ENCODE results near the gene BCL2L12. TPM values are rescaled to one million over a fixed set of nuclear protein-coding genes. Genes with fewer than 3 reads are reported as not detected.

The BCL2L12 gene
- total RNA-seq, 1 donor from 2014 or later: 7.5 TPM

DNA sequence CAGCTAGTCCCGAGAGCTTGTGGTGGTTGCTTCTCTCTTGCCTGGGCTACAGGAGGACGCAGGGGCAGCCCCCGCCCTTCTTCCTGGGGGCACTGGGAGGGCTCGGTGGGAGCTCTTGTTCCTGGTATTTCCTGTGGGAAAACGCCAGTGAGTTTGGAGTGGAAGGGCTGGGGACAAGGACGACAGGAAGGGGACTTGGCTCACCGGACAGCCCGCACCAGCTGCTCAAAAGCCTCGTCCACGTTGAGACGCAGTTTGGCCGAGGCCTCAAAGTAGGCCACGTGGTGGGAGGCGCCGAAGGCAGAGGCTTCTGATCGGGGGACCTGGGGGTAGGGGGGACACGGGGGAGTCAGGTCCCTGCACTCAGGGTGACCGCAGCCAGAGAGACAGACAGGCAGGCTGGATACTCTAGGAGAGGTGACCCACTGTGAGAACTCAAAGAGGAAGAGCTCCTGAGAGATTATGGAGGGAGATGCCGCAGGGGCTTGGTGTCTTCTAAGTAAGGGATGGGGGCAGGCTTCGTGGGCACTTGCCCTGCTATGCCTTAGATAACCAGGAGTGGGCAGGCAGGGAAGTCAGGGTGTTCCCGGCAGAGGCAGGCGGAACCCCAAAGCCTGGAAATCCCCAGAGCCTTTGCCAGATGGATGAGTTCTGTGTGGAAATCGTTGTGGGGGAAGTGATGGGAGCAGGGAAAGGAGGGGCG is 30.1 kb upstream of the BCL2L12 start:
- Mint-ChIP-seq H3K4me1 (ENCODE audit: low read depth, unreplicated experiment) (peaks cover 23% of the 10 kb centered on the region), H3K36me3 (ENCODE audit: unreplicated experiment) (no peaks in the 10 kb centered on the region), H3K9me3 (ENCODE audit: unreplicated experiment) (peaks cover 4% of the 10 kb centered on the region), H3K27ac (ENCODE audit: unreplicated experiment) (peak overlapping the region; percentile 33), H3K4me3 (ENCODE audit: unreplicated experiment) (no peak overlapping the region), H3K27me3 (ENCODE audit: unreplicated experiment) (peaks cover 10% of the 10 kb centered on the region)
- TF ChIP-seq, protein P1, sequence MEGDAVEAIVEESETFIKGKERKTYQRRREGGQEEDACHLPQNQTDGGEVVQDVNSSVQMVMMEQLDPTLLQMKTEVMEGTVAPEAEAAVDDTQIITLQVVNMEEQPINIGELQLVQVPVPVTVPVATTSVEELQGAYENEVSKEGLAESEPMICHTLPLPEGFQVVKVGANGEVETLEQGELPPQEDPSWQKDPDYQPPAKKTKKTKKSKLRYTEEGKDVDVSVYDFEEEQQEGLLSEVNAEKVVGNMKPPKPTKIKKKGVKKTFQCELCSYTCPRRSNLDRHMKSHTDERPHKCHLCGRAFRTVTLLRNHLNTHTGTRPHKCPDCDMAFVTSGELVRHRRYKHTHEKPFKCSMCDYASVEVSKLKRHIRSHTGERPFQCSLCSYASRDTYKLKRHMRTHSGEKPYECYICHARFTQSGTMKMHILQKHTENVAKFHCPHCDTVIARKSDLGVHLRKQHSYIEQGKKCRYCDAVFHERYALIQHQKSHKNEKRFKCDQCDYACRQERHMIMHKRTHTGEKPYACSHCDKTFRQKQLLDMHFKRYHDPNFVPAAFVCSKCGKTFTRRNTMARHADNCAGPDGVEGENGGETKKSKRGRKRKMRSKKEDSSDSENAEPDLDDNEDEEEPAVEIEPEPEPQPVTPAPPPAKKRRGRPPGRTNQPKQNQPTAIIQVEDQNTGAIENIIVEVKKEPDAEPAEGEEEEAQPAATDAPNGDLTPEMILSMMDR (IDR thresholded peaks at IDR 0.05; ENCODE audit: partially characterized antibody, unreplicated experiment): no peak
- no peak for DNase-seq

DNA sequence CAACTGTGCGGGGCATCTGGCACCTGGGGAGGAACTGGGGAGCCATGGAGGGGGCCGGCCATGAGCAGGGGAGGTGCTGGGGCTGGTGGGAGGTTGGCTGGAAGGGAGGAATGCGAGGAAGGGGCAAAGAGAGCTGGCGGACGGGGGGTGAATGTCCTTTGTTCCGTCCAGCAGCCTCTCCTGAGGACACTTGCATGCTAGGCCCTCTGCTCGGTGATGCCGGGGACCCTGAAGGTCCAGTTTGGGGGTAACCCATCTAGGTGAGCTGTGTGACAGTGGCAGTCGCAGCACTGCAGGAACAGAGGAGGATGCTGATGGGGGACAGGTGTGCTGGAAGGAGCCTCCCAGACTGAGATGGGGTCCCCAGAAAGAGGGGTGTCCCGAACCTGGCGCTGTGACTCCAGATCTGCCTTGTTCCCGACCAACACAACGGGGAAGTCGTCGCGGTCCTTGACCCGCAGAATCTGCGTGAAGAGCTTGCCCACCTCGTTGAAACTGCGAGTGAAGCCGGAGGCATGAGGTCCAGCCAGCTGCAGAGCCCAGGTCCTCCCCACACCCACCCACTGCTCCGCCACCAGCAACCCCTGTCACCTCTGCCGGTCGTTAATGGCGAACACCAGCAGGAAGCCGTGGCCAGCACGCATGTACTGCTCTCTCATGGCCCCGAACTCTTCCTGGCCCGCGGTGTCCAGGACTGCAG is 29.4 kb upstream of the BCL2L12 start:
- peaks cover 27% of the 10 kb centered on the region for H3K4me1 Mint-ChIP-seq (ENCODE audit: low read depth, unreplicated experiment)
- no peaks in the 10 kb centered on the region for H3K36me3 Mint-ChIP-seq (ENCODE audit: unreplicated experiment)
- H3K4me3 Mint-ChIP-seq (ENCODE audit: unreplicated experiment): no peak overlapping the region
- peaks cover 4% of the 10 kb centered on the region for H3K9me3 Mint-ChIP-seq (ENCODE audit: unreplicated experiment)
- TF ChIP-seq, protein P1 (IDR thresholded peaks at IDR 0.05; ENCODE audit: partially characterized antibody, unreplicated experiment): no peak
- H3K27me3 Mint-ChIP-seq (ENCODE audit: unreplicated experiment): peaks cover 10% of the 10 kb centered on the region
- peak overlapping the region; percentile 33 for H3K27ac Mint-ChIP-seq (ENCODE audit: unreplicated experiment)
- no peak for DNase-seq

DNA sequence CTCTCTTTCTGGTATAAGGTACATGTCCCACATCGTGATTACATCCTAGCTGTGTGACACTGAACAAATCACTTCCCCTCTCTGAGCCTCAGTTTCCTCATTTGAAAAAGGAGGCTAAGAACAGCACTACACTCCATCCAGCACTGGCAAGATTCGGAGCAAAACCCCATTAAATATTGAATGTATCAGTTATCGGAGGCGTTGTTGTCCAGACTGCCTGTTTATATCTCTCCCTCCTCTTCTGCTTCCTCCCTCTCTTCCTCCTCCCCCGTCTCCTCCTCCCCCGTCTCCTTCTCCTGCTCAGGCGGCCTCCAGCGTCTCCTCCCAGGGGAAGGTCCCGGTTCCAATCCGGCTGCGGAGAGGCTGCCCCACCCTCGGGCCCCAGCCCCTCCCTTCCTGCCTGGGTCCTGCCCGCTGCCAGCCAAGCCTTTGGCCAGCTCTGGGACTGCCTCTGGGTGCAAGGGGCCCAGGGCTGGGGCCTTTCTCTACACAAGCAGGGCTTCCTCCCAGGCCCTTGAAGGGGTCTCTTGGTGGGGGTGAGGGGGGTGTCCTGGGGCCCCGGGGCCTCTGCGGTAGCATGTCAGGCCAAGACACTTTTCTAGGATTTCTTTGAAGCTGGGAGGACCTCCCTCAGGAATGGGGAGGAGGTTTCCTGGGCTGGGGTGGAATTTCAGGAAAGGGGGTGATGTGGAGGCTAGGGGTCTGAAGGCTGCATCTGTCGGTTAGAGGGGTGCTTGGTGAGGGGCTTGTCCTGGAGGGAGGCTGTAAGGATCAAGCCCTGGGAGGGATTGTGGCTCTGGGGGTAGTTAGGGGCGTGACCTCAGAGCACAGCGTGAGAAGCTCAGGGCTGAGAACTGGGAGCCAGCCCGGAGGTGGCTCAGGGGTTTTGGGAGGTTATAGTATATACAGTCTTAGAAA is 27.7 kb upstream of the BCL2L12 start:
- no peaks in the 10 kb centered on the region for H3K36me3 Mint-ChIP-seq (ENCODE audit: unreplicated experiment)
- H3K4me1 Mint-ChIP-seq (ENCODE audit: low read depth, unreplicated experiment): peaks cover 35% of the 10 kb centered on the region
- peak overlapping the region; percentile 79 for H3K4me3 Mint-ChIP-seq (ENCODE audit: unreplicated experiment)
- peaks cover 17% of the 10 kb centered on the region for H3K27me3 Mint-ChIP-seq (ENCODE audit: unreplicated experiment)
- TF ChIP-seq, protein P1 (IDR thresholded peaks at IDR 0.05; ENCODE audit: partially characterized antibody, unreplicated experiment): no peak
- peaks cover 9% of the 10 kb centered on the region for H3K9me3 Mint-ChIP-seq (ENCODE audit: unreplicated experiment)
- DNase-seq: peak; percentile 60
- H3K27ac Mint-ChIP-seq (ENCODE audit: unreplicated experiment): no peak overlapping the region

DNA sequence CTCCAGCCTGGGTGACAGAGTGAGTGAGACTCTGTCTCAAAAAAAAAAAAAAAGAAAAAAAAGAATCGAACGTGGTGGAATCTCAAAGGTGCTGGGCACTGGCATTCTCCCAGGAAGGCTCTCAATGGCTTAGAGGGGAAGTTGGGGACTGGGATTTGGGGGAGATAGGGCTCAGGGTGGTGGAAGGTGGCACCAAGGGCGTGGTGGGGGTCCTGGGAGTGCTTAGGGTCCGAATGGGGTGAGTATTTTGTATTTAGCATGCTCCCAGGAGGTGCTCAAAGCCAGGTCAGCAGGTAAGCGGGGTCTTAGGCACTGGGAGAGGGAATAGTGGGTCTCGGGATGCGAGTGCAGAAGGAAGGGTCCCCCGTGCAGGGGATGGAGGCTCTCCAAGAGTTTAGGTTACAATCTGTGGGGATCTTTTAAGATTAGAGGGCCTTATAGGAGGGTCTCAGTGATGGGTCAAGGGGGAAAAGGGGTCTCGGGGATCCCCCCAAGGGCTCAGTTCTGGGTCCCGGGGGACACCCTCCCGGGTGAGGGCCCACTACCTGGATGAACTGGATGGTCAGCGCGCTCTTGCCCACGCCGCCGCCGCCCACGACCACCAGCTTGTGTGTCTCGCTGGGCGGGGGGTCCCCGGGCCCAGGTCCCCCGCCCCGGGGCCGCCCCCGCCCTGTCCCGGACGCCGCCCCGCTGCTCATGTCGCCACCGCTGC is 26.2 kb upstream of the BCL2L12 start:
- H3K4me1 Mint-ChIP-seq (ENCODE audit: low read depth, unreplicated experiment): peaks cover 44% of the 10 kb centered on the region
- peaks cover 14% of the 10 kb centered on the region for H3K9me3 Mint-ChIP-seq (ENCODE audit: unreplicated experiment)
- TF ChIP-seq, protein P1 (IDR thresholded peaks at IDR 0.05; ENCODE audit: partially characterized antibody, unreplicated experiment): no peak
- H3K27me3 Mint-ChIP-seq (ENCODE audit: unreplicated experiment): peaks cover 17% of the 10 kb centered on the region
- peak overlapping the region; percentile 38 for H3K27ac Mint-ChIP-seq (ENCODE audit: unreplicated experiment)
- DNase-seq: no peak
- peak overlapping the region; percentile 79 for H3K4me3 Mint-ChIP-seq (ENCODE audit: unreplicated experiment)
- H3K36me3 Mint-ChIP-seq (ENCODE audit: unreplicated experiment): no peaks in the 10 kb centered on the region

Data from glutamatergic neuron (in vitro differentiated cells).